ENCODE measurements around the gene TESK2.

The TESK2 gene

DNA sequence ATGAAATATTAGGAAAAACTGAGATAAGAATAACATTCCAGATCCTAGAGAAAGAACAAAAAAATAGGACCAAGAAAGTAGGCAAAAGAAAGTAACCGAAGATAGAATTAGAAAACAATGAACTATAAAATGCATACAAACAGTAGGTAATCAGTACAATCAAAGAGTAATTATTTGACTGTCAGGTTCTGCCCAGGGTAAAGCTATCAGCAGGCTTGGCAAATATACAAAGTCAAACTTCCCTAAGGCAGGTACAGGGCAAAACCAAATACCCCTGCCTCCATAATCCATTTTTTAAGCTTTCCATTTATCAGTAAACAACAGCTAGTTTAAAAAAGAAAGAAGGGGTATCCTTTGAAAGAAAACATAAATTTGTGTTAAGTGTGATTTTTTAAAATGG lies 44.4 kb downstream of the TESK2 start:
- Histone ChIP-seq H4K8ac (ENCODE audit: low read depth, low read length) (no peak overlapping the region), H3K27ac (ENCODE audit: low read depth, low read length) (no peak overlapping the region), H3K4me1 (ENCODE audit: control insufficient read depth, low read depth, low read length) (no peaks in the 10 kb centered on the region), H3K79me2 (ENCODE audit: control insufficient read depth, insufficient read depth, low read length) (no peaks in the 10 kb centered on the region), H3K56ac (ENCODE audit: low read length) (no peak overlapping the region), H3K9ac (ENCODE audit: low read length) (no peak overlapping the region), H3K4me3 (ENCODE audit: low read length) (no peak overlapping the region), H4K5ac (ENCODE audit: low read length) (no peak overlapping the region), H3K79me1 (ENCODE audit: low read length) (no peaks in the 10 kb centered on the region), H3K36me3 (ENCODE audit: control insufficient read depth, insufficient read depth, low read length) (no peaks in the 10 kb centered on the region), H3K27me3 (ENCODE audit: insufficient read depth, low read length, poor library complexity) (no peaks in the 10 kb centered on the region), H2AK5ac (ENCODE audit: low read length) (no peak overlapping the region), H2BK5ac (ENCODE audit: low read length) (no peak overlapping the region), H2BK15ac (replicated peaks; ENCODE audit: low read depth) (no peak overlapping the region), H3K4ac (ENCODE audit: low read depth, low read length) (no peak overlapping the region), H3K23ac (ENCODE audit: low read length) (no peak overlapping the region), H3K18ac (ENCODE audit: low read length) (no peak overlapping the region), H2BK120ac (ENCODE audit: low read depth, low read length) (no peak overlapping the region), H3K4me2 (ENCODE audit: low read length) (no peak overlapping the region)
- WGBS (ENCODE audit: extremely low coverage, insufficient coverage, low lambda C conversion rate), result no CpG with 5 or more reads among the region's 1 CpG
- DNase-seq, result no peak

DNA sequence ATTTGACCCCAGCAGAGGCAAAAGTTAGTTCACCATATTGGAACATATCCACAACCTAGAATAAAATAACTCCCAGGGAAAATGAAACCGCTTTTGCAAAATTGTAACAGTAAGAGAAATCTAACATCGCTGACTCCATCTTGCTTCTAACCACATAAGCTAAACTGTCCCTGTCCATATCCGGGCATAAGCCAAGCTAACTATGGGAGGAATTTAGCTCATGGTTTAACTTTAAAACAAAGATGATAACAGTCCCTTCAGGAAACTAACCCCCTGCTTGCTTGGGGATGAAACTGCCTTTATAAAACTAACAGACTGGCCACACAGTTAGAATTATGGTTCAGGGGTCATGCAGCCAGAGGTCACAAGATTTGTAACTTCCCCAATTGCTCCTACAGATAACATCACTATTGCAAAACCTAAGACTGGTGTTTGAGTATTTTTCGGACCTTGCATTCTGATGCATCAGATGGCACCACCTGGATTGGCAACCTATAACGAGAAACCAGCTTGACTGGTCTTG lies 46.3 kb downstream of the TESK2 start:
- H3K18ac ChIP-seq (ENCODE audit: low read length), result no peak overlapping the region
- WGBS (ENCODE audit: extremely low coverage, insufficient coverage, low lambda C conversion rate), result no CpG with 5 or more reads among the region's 5 CpGs
- no peak overlapping the region for H3K23ac ChIP-seq (ENCODE audit: low read length)
- no peak overlapping the region for H3K27ac ChIP-seq (ENCODE audit: low read depth, low read length)
- H3K27me3 ChIP-seq (ENCODE audit: insufficient read depth, low read length, poor library complexity), result no peaks in the 10 kb centered on the region
- H3K56ac ChIP-seq (ENCODE audit: low read length), result no peak overlapping the region
- no peak overlapping the region for H3K4ac ChIP-seq (ENCODE audit: low read depth, low read length)
- no peak overlapping the region for H3K9ac ChIP-seq (ENCODE audit: low read length)
- H2BK120ac ChIP-seq (ENCODE audit: low read depth, low read length), result no peak overlapping the region
- no peaks in the 10 kb centered on the region for H3K79me1 ChIP-seq (ENCODE audit: low read length)
- H2BK5ac ChIP-seq (ENCODE audit: low read length), result no peak overlapping the region
- no peaks in the 10 kb centered on the region for H3K4me1 ChIP-seq (ENCODE audit: control insufficient read depth, low read depth, low read length)
- no peak for DNase-seq
- no peaks in the 10 kb centered on the region for H3K36me3 ChIP-seq (ENCODE audit: control insufficient read depth, insufficient read depth, low read length)
- H2AK5ac ChIP-seq (ENCODE audit: low read length), result no peak overlapping the region
- H3K4me2 ChIP-seq (ENCODE audit: low read length), result no peak overlapping the region
- H3K79me2 ChIP-seq (ENCODE audit: control insufficient read depth, insufficient read depth, low read length), result no peaks in the 10 kb centered on the region
- H2BK15ac ChIP-seq (replicated peaks; ENCODE audit: low read depth), result no peak overlapping the region
- no peak overlapping the region for H4K5ac ChIP-seq (ENCODE audit: low read length)
- H4K8ac ChIP-seq (ENCODE audit: low read depth, low read length), result no peak overlapping the region
- H3K4me3 ChIP-seq (ENCODE audit: low read length), result no peak overlapping the region

DNA sequence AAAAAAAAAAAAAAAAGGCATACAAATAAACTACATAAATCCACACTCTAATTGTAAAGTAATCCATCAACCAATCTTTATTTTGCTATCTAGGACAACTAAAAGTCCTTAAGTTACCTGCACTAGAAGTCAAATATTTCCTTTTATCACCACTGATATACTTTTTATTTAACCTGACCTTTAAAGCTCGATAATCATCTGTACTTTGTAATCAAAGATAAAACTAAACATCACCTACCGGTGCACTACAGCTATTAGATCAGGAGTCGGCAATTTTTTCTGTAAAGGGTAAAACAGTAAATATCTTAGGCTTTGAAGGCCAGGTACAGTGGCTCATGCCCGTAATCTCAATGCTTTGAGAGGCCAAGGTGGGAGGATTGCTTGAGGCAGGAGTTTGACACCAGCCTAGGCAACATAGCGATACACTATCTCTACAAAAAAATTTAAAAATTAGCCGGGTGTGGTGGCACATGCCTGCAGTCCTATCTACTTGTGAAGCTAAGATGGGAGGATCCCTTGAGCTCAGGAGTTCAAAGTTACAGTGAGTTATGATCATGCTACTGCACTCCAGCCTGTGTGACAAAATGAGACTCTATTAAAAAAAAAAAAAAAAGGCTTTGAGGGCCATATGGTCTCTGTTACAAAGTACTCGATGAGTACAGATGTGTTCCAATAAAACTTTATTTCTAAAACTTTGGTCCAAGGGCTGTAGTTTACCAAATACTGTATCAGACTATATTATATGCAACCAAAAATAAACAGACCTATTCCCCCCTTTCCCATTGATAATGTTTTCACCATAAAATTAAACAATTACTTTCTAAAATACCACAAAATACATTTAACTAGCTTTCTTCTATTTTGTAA lies 47.1 kb downstream of the TESK2 start:
- Histone ChIP-seq H2AK5ac (ENCODE audit: low read length) (no peak overlapping the region), H3K4me3 (ENCODE audit: low read length) (no peak overlapping the region), H2BK120ac (ENCODE audit: low read depth, low read length) (no peak overlapping the region), H3K36me3 (ENCODE audit: control insufficient read depth, insufficient read depth, low read length) (no peaks in the 10 kb centered on the region), H3K79me2 (ENCODE audit: control insufficient read depth, insufficient read depth, low read length) (no peaks in the 10 kb centered on the region), H2BK5ac (ENCODE audit: low read length) (no peak overlapping the region), H3K4me1 (ENCODE audit: control insufficient read depth, low read depth, low read length) (no peaks in the 10 kb centered on the region), H3K56ac (ENCODE audit: low read length) (no peak overlapping the region), H3K9ac (ENCODE audit: low read length) (no peak overlapping the region), H3K4ac (ENCODE audit: low read depth, low read length) (no peak overlapping the region), H4K8ac (ENCODE audit: low read depth, low read length) (no peak overlapping the region), H3K18ac (ENCODE audit: low read length) (no peak overlapping the region), H3K27ac (ENCODE audit: low read depth, low read length) (no peak overlapping the region), H3K79me1 (ENCODE audit: low read length) (no peaks in the 10 kb centered on the region), H2BK15ac (replicated peaks; ENCODE audit: low read depth) (no peak overlapping the region), H3K23ac (ENCODE audit: low read length) (no peak overlapping the region), H3K27me3 (ENCODE audit: insufficient read depth, low read length, poor library complexity) (no peaks in the 10 kb centered on the region), H4K5ac (ENCODE audit: low read length) (no peak overlapping the region), H3K4me2 (ENCODE audit: low read length) (no peak overlapping the region)
- DNase-seq, result no peak
- WGBS (ENCODE audit: extremely low coverage, insufficient coverage, low lambda C conversion rate), result no CpG with 5 or more reads among the region's 7 CpGs

DNA sequence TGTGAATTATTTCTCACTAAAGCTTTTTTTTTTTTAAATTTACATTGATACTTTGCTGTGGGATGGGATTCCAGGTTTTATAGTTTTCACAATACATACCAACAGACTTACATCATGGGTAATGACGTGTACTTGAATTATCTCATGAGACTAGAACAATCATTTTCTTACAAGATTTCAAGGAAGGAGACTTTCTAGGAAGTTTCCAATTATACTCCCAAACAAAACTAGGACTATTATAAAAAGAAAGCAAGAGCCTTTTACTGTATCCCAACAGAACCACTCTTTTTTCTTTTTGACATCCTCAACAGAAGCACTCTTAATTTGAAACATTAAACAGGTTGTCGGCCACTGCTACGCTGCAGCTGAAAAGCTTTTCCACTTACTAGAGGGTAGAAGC lies 48.7 kb downstream of the TESK2 start:
- H2BK15ac ChIP-seq (replicated peaks; ENCODE audit: low read depth), result no peak overlapping the region
- no peak overlapping the region for H3K4ac ChIP-seq (ENCODE audit: low read depth, low read length)
- H3K27ac ChIP-seq (ENCODE audit: low read depth, low read length), result no peak overlapping the region
- H3K27me3 ChIP-seq (ENCODE audit: insufficient read depth, low read length, poor library complexity), result no peaks in the 10 kb centered on the region
- H3K4me1 ChIP-seq (ENCODE audit: control insufficient read depth, low read depth, low read length), result no peaks in the 10 kb centered on the region
- no peaks in the 10 kb centered on the region for H3K36me3 ChIP-seq (ENCODE audit: control insufficient read depth, insufficient read depth, low read length)
- no peak overlapping the region for H3K23ac ChIP-seq (ENCODE audit: low read length)
- no peak overlapping the region for H4K5ac ChIP-seq (ENCODE audit: low read length)
- H3K18ac ChIP-seq (ENCODE audit: low read length), result no peak overlapping the region
- H3K9ac ChIP-seq (ENCODE audit: low read length), result no peak overlapping the region
- H2BK5ac ChIP-seq (ENCODE audit: low read length), result no peak overlapping the region
- WGBS (ENCODE audit: extremely low coverage, insufficient coverage, low lambda C conversion rate), result no CpG with 5 or more reads among the region's 3 CpGs
- no peak overlapping the region for H3K56ac ChIP-seq (ENCODE audit: low read length)
- H2BK120ac ChIP-seq (ENCODE audit: low read depth, low read length), result no peak overlapping the region
- no peaks in the 10 kb centered on the region for H3K79me1 ChIP-seq (ENCODE audit: low read length)
- no peak overlapping the region for H4K8ac ChIP-seq (ENCODE audit: low read depth, low read length)
- H3K4me2 ChIP-seq (ENCODE audit: low read length), result no peak overlapping the region
- peak; percentile 20 for DNase-seq
- H3K4me3 ChIP-seq (ENCODE audit: low read length), result no peak overlapping the region
- H3K79me2 ChIP-seq (ENCODE audit: control insufficient read depth, insufficient read depth, low read length), result no peaks in the 10 kb centered on the region
- no peak overlapping the region for H2AK5ac ChIP-seq (ENCODE audit: low read length)

DNA sequence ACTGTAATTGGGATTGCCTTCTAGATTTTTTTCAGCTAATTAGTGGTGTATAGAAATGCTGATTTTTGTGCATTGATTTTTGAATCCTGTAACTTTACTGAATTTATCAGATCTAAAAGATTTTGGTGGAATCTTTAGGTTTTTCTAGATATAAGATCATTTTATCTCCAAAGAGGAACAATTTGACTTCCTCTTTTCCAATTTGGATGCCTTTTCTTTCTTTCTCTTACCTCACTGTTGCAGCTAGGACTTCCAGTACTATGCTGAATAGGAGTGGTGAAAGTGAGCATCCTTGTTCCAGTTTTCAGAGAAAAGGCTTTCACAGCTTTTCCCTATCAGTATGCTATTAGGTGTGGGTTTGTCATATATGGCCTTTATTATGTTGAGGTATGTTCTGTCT lies 53.6 kb downstream of the TESK2 start:
- H3K79me1 ChIP-seq (ENCODE audit: low read length), result no peaks in the 10 kb centered on the region
- H3K4ac ChIP-seq (ENCODE audit: low read depth, low read length), result no peak overlapping the region
- no peak overlapping the region for H3K4me2 ChIP-seq (ENCODE audit: low read length)
- no peak for DNase-seq
- H2BK15ac ChIP-seq (replicated peaks; ENCODE audit: low read depth), result no peak overlapping the region
- no peak overlapping the region for H3K18ac ChIP-seq (ENCODE audit: low read length)
- H3K27me3 ChIP-seq (ENCODE audit: insufficient read depth, low read length, poor library complexity), result no peaks in the 10 kb centered on the region
- no peak overlapping the region for H3K27ac ChIP-seq (ENCODE audit: low read depth, low read length)
- no peak overlapping the region for H3K4me3 ChIP-seq (ENCODE audit: low read length)
- no peak overlapping the region for H4K8ac ChIP-seq (ENCODE audit: low read depth, low read length)
- no peak overlapping the region for H2BK120ac ChIP-seq (ENCODE audit: low read depth, low read length)
- H3K56ac ChIP-seq (ENCODE audit: low read length), result no peak overlapping the region
- no peak overlapping the region for H4K5ac ChIP-seq (ENCODE audit: low read length)
- H3K36me3 ChIP-seq (ENCODE audit: control insufficient read depth, insufficient read depth, low read length), result no peaks in the 10 kb centered on the region
- H3K23ac ChIP-seq (ENCODE audit: low read length), result no peak overlapping the region
- no peak overlapping the region for H2AK5ac ChIP-seq (ENCODE audit: low read length)
- no peaks in the 10 kb centered on the region for H3K79me2 ChIP-seq (ENCODE audit: control insufficient read depth, insufficient read depth, low read length)
- no peaks in the 10 kb centered on the region for H3K4me1 ChIP-seq (ENCODE audit: control insufficient read depth, low read depth, low read length)
- H3K9ac ChIP-seq (ENCODE audit: low read length), result no peak overlapping the region
- no peak overlapping the region for H2BK5ac ChIP-seq (ENCODE audit: low read length)

DNA sequence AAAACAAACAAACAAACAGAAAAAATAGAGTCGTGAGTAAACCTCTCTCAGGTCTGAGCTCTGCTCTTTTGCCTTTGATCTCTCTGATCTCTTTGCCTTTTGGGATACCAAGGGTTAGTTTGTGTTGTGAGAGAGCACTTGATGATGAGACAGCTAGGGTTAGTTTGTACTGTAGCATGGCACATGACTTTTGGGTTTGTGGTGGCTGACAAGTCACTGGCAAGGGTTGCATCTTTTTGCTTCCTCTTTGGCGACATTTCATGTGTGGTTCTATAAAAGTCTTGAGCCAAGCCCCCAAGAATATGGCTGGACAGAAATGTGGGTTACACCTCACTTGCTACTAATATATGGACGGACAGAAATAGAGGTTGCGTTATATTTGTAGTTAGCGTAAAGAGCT lies 60.5 kb downstream of the TESK2 start:
- DNase-seq, result no peak
- WGBS (ENCODE audit: extremely low coverage, insufficient coverage, low lambda C conversion rate), result no CpG with 5 or more reads among the region's 5 CpGs
- no peak overlapping the region for H4K5ac ChIP-seq (ENCODE audit: low read length)

More for the DNA sequence above, 60.5 kb downstream of the TESK2 start:
- Histone ChIP-seq H3K4ac (ENCODE audit: low read depth, low read length) (no peak overlapping the region), H4K8ac (ENCODE audit: low read depth, low read length) (no peak overlapping the region), H3K9ac (ENCODE audit: low read length) (no peak overlapping the region), H3K56ac (ENCODE audit: low read length) (no peak overlapping the region), H3K79me2 (ENCODE audit: control insufficient read depth, insufficient read depth, low read length) (no peaks in the 10 kb centered on the region), H2BK15ac (replicated peaks; ENCODE audit: low read depth) (no peak overlapping the region), H3K27ac (ENCODE audit: low read depth, low read length) (no peak overlapping the region), H3K4me2 (ENCODE audit: low read length) (no peak overlapping the region), H3K4me3 (ENCODE audit: low read length) (no peak overlapping the region), H3K79me1 (ENCODE audit: low read length) (no peaks in the 10 kb centered on the region), H2AK5ac (ENCODE audit: low read length) (no peak overlapping the region), H3K36me3 (ENCODE audit: control insufficient read depth, insufficient read depth, low read length) (no peaks in the 10 kb centered on the region), H3K23ac (ENCODE audit: low read length) (no peak overlapping the region), H3K27me3 (ENCODE audit: insufficient read depth, low read length, poor library complexity) (peaks cover 2% of the 10 kb centered on the region), H2BK5ac (ENCODE audit: low read length) (no peak overlapping the region), H3K4me1 (ENCODE audit: control insufficient read depth, low read depth, low read length) (no peaks in the 10 kb centered on the region), H3K18ac (ENCODE audit: low read length) (no peak overlapping the region), H2BK120ac (ENCODE audit: low read depth, low read length) (no peak overlapping the region)
